HL-60 (cell line): ENCODE data around the gene SLC51B.

Experiments used
- POLR2AphosphoS5 ChIP-seq: IDR thresholded peaks from 2 replicates; pipeline ENCODE4 v1.6.1; 2012; ENCODE audit warnings: low read depth
- SPI1 ChIP-seq: IDR thresholded peaks from 2 replicates; pipeline ENCODE4 v1.6.1; 2012; ENCODE audit warnings: low read depth, mild to moderate bottlenecking, borderline replicate concordance
- TF ChIP-seq, protein P1 (sequence below): IDR thresholded peaks from one replicate; pipeline ENCODE4 v1.5.1; 2011; ENCODE audit warnings: low read length, control low read depth, inconsistent platforms; ENCODE audit not compliant: insufficient read depth
- TF ChIP-seq, protein P2 (sequence below): IDR thresholded peaks from 2 replicates; pipeline ENCODE4 v1.6.1; 2012; ENCODE audit warnings: low read depth; ENCODE audit not compliant: insufficient replicate concordance

DNA sequence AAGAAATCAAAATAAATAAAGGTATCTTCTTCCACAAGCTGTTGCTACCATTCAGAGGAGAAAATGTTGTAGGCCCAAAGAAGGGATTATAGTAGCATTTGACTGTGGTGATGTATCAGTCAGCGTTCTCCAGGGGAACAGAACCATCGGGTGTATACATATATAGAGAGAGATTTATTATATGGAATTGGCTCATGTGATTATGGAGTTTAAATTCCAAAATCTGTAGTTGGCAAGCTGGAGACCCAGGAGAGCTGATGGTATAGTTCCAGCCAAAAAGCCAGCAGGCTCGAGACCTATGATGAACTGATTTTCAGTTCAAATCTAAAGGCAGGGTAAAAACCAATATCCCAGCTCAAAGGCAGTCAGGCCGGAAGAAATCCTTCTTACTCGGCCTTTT is 48.1 kb upstream of the SLC51B start:
- TF ChIP-seq, protein P1, sequence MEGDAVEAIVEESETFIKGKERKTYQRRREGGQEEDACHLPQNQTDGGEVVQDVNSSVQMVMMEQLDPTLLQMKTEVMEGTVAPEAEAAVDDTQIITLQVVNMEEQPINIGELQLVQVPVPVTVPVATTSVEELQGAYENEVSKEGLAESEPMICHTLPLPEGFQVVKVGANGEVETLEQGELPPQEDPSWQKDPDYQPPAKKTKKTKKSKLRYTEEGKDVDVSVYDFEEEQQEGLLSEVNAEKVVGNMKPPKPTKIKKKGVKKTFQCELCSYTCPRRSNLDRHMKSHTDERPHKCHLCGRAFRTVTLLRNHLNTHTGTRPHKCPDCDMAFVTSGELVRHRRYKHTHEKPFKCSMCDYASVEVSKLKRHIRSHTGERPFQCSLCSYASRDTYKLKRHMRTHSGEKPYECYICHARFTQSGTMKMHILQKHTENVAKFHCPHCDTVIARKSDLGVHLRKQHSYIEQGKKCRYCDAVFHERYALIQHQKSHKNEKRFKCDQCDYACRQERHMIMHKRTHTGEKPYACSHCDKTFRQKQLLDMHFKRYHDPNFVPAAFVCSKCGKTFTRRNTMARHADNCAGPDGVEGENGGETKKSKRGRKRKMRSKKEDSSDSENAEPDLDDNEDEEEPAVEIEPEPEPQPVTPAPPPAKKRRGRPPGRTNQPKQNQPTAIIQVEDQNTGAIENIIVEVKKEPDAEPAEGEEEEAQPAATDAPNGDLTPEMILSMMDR: no peak
- TF ChIP-seq, protein P2, sequence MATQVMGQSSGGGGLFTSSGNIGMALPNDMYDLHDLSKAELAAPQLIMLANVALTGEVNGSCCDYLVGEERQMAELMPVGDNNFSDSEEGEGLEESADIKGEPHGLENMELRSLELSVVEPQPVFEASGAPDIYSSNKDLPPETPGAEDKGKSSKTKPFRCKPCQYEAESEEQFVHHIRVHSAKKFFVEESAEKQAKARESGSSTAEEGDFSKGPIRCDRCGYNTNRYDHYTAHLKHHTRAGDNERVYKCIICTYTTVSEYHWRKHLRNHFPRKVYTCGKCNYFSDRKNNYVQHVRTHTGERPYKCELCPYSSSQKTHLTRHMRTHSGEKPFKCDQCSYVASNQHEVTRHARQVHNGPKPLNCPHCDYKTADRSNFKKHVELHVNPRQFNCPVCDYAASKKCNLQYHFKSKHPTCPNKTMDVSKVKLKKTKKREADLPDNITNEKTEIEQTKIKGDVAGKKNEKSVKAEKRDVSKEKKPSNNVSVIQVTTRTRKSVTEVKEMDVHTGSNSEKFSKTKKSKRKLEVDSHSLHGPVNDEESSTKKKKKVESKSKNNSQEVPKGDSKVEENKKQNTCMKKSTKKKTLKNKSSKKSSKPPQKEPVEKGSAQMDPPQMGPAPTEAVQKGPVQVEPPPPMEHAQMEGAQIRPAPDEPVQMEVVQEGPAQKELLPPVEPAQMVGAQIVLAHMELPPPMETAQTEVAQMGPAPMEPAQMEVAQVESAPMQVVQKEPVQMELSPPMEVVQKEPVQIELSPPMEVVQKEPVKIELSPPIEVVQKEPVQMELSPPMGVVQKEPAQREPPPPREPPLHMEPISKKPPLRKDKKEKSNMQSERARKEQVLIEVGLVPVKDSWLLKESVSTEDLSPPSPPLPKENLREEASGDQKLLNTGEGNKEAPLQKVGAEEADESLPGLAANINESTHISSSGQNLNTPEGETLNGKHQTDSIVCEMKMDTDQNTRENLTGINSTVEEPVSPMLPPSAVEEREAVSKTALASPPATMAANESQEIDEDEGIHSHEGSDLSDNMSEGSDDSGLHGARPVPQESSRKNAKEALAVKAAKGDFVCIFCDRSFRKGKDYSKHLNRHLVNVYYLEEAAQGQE: no peak
- TF ChIP-seq POLR2AphosphoS5: no peak
- TF ChIP-seq SPI1: no peak
